Liver (tissue), 3 donors: ENCODE data around the gene TAF1D.

Experiments used
- CTCF ChIP-seq: fragments of 150-350 bp; IDR thresholded peaks from 2 replicates; pipeline ENCODE4 v1.5.1; 2017; ENCODE audit warnings: improper control_type of control experiment, low read depth, low read length; ENCODE audit not compliant: missing input control
- TAF1 ChIP-seq: conservative IDR thresholded peaks from 2 replicates; pipeline ENCODE4 v1.6.1; 2016; ENCODE audit warnings: antibody characterized with exemption, mild to moderate bottlenecking
- donor health status: healthy.
- donor health status: healthy.

DNA sequence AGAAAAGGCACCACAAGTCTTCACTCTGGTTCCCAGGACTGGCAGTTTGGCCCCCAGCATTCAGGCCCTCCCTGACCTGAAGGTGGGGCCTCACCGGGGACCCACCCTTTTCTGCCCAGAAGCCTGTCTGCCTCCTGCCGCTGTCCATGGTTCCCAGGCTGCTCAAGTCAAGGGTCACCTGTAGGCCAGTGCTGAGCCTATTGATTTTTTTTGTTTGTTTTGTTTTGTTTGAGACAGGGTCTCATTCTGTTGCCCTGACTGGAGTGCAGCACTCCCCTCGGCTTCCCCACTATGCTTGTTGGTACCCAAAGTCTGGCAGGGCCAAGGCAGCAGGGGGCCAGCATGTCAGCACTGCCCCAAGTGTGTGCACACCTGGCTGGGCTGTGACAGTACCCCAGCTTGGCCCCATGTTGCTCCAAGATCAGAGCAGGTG is 31.8 kb upstream of the TAF1D start:
- no peak for TF ChIP-seq CTCF
- TF ChIP-seq TAF1: no peak
